HL-60 (cell line): ENCODE data around the gene DDO.

ENCODE experiments used
- DNase-seq, 2 experiments: peaks; one replicate each; pipeline ENCODE4 v3.0.0-alpha.2; 2010 to 2020; ENCODE audit warnings: low read depth in 1 of 2, low spot score in 1 of 2
- H3K27ac ChIP-seq: fragments of 250-450 bp; sonication (Bioruptor Pico); replicated peaks from 2 replicates; pipeline ENCODE4 v1.5.1; 2020; ENCODE audit warnings: mild to moderate bottlenecking, moderate library complexity
- H3K27me3 ChIP-seq: fragments of 250-450 bp; sonication (Bioruptor Pico); 2 replicates; pipeline ENCODE4 v1.5.1; 2021; ENCODE audit warnings: mild to moderate bottlenecking, moderate library complexity; ENCODE audit not compliant: insufficient read depth, poor library complexity, severe bottlenecking
- H3K4me3 ChIP-seq: replicated peaks from 2 replicates; pipeline ENCODE4 v1.5.1; 2011; ENCODE audit warnings: mild to moderate bottlenecking, control low read depth, low read length; ENCODE audit not compliant: insufficient read depth
- GABPA ChIP-seq: IDR thresholded peaks from 2 replicates; pipeline ENCODE4 v1.6.1; 2012; ENCODE audit warnings: low read depth
- POLR2AphosphoS5 ChIP-seq: IDR thresholded peaks from 2 replicates; pipeline ENCODE4 v1.6.1; 2012; ENCODE audit warnings: low read depth
- SPI1 ChIP-seq: IDR thresholded peaks from 2 replicates; pipeline ENCODE4 v1.6.1; 2012; ENCODE audit warnings: low read depth, mild to moderate bottlenecking, borderline replicate concordance
- TF ChIP-seq, protein P1 (sequence below): IDR thresholded peaks from one replicate; pipeline ENCODE4 v1.5.1; 2011; ENCODE audit warnings: low read length, control low read depth, inconsistent platforms; ENCODE audit not compliant: insufficient read depth
- TF ChIP-seq, protein P2 (sequence below): IDR thresholded peaks from 2 replicates; pipeline ENCODE4 v1.6.1; 2012; ENCODE audit warnings: low read depth; ENCODE audit not compliant: insufficient replicate concordance

DDO gene

DNA sequence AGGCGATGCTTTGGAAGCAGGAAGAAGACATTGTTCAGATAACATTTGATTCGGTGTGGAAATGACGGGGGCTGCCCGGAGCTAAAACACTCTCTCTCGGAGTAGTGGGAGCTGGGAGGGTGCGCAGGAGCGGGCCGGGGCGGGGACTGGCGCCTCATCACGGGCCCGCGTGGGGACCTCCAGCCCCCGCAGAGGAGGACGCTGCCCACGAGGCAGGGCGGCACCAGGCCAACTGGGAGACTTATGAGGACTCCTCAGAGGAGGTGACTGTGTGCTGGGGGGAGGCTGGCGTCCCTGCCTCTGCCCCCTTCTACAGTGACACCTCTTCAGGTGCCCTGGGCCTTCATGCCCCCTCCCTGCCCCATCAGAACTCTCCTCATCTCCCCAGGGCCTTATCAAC lies 15.2 kb downstream of the DDO start:
- TF ChIP-seq, protein P1, sequence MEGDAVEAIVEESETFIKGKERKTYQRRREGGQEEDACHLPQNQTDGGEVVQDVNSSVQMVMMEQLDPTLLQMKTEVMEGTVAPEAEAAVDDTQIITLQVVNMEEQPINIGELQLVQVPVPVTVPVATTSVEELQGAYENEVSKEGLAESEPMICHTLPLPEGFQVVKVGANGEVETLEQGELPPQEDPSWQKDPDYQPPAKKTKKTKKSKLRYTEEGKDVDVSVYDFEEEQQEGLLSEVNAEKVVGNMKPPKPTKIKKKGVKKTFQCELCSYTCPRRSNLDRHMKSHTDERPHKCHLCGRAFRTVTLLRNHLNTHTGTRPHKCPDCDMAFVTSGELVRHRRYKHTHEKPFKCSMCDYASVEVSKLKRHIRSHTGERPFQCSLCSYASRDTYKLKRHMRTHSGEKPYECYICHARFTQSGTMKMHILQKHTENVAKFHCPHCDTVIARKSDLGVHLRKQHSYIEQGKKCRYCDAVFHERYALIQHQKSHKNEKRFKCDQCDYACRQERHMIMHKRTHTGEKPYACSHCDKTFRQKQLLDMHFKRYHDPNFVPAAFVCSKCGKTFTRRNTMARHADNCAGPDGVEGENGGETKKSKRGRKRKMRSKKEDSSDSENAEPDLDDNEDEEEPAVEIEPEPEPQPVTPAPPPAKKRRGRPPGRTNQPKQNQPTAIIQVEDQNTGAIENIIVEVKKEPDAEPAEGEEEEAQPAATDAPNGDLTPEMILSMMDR: no peak
- TF ChIP-seq, protein P2, sequence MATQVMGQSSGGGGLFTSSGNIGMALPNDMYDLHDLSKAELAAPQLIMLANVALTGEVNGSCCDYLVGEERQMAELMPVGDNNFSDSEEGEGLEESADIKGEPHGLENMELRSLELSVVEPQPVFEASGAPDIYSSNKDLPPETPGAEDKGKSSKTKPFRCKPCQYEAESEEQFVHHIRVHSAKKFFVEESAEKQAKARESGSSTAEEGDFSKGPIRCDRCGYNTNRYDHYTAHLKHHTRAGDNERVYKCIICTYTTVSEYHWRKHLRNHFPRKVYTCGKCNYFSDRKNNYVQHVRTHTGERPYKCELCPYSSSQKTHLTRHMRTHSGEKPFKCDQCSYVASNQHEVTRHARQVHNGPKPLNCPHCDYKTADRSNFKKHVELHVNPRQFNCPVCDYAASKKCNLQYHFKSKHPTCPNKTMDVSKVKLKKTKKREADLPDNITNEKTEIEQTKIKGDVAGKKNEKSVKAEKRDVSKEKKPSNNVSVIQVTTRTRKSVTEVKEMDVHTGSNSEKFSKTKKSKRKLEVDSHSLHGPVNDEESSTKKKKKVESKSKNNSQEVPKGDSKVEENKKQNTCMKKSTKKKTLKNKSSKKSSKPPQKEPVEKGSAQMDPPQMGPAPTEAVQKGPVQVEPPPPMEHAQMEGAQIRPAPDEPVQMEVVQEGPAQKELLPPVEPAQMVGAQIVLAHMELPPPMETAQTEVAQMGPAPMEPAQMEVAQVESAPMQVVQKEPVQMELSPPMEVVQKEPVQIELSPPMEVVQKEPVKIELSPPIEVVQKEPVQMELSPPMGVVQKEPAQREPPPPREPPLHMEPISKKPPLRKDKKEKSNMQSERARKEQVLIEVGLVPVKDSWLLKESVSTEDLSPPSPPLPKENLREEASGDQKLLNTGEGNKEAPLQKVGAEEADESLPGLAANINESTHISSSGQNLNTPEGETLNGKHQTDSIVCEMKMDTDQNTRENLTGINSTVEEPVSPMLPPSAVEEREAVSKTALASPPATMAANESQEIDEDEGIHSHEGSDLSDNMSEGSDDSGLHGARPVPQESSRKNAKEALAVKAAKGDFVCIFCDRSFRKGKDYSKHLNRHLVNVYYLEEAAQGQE: no peak
- no peak for TF ChIP-seq SPI1
- no peak for TF ChIP-seq GABPA
- no peak for TF ChIP-seq POLR2AphosphoS5
- Histone ChIP-seq H3K27me3 (no peaks in the 10 kb centered on the region), H3K27ac (no peak overlapping the region), H3K4me3 (no peak overlapping the region)
- DNase-seq: no peak

DNA sequence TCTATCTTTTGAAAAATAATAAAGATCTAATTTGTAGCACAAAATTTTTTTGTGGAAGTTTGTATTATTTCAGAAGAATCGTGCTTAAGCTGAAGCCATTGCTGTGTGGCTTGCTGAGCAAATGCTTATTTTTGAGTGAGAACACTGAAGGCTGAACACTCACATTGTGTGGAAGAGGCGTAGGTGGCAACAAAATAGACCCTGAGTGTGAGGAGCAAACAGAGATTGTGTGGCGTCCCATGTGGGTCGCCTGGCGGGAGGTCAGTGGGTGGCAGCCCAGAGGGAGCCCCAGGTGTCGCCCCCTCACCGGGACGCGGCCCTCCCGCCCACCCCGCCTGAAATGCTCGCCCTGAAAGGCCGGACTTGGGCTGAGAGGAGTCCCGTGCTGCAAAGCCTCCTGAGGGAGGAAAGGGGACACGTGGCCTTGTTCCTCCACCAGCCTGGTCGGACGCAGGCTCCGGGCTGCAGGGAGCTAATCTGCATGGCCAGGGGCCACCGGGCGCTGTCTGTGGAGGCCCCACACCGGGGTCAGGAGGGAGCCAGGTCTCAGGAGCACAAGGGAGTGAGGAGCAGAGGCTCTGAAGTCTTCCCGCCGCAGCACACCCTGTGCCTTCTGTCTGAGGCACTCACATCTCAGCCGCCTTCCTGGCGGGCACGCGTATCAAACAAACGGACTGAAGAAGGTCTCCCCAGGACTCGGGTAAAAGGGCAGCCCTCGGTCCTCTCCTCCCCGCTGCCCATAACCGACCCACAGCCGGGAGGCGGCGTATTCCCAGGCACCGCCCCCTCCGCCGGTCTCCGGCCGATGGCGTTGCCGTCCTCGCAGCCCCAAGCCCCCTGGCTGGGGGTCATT lies 15.9 kb downstream of the DDO start:
- Histone ChIP-seq H3K4me3 (no peak overlapping the region), H3K27ac (no peak overlapping the region), H3K27me3 (no peaks in the 10 kb centered on the region)
- no peak for DNase-seq
- TF ChIP-seq GABPA (no peak), POLR2AphosphoS5 (no peak), SPI1 (no peak)
- TF ChIP-seq, protein P2: no peak
- TF ChIP-seq, protein P1: no peak

DNA sequence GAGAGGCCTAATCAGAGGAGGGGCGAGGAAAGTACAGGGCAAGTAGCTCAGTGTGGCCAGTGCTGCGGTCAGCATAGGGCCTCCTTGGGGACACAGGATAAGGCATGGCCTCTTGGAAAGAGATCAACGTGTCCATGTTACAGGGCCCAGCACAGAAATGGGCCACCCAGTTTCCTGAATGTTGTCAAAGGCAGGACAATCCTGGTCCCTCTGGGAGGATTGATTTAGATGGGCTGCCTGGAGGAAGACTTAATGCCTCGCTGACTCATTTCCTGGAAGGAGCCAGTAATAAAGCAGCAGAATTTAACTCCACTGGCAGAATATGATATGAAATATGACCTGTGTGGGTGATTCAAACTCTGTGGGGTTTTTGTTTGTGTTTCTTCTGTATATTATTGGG lies 16.6 kb downstream of the DDO start:
- Histone ChIP-seq H3K4me3 (no peak overlapping the region), H3K27me3 (no peaks in the 10 kb centered on the region), H3K27ac (no peak overlapping the region)
- TF ChIP-seq POLR2AphosphoS5 (no peak), SPI1 (no peak), GABPA (no peak)
- TF ChIP-seq, protein P2: no peak
- TF ChIP-seq, protein P1: no peak
- DNase-seq: no peak
